SU-DHL-6 (cell line): ENCODE data around the gene REG3A.

Experiments
- H2AFZ ChIP-seq: fragments of 200-600 bp; sonication (generic); 2 replicates; pipeline ENCODE4 v1.6.1; 2014; ENCODE audit warnings: low read depth, mild to moderate bottlenecking, moderate library complexity, mixed read lengths, antibody characterized with exemption, low read length; ENCODE audit not compliant: severe bottlenecking
- H3F3A ChIP-seq: fragments of 200-600 bp; shearing (Covaris generic); 2 replicates; pipeline ENCODE4 v1.6.0; 2016; ENCODE audit warnings: antibody characterized with exemption, mild to moderate bottlenecking; ENCODE audit not compliant: insufficient read depth
- H3K27ac ChIP-seq: fragments of 200-600 bp; sonication (generic); 2 replicates; pipeline ENCODE4 v1.5.1; 2016; ENCODE audit warnings: low read depth, mild to moderate bottlenecking, low read length, moderate library complexity, mixed read lengths
- H3K27me3 ChIP-seq: fragments of 200-600 bp; sonication (generic), shearing (Covaris generic); 2 replicates; pipeline ENCODE4 v1.6.0; 2014; ENCODE audit warnings: mild to moderate bottlenecking, low read length
- H3K36me3 ChIP-seq: fragments of 200-600 bp; sonication (generic); 2 replicates; pipeline ENCODE4 v1.6.1; 2014; ENCODE audit warnings: mild to moderate bottlenecking, low read length, mixed read lengths
- H3K4me2 ChIP-seq: fragments of 300-600, 200-600 bp; shearing (Covaris generic), sonication (generic); 2 replicates; pipeline ENCODE4 v1.6.0; 2014; ENCODE audit warnings: low read length, low read depth, mild to moderate bottlenecking; ENCODE audit not compliant: poor library complexity, severe bottlenecking
- H3K4me3 ChIP-seq: fragments of 200-600 bp; sonication (generic); 2 replicates; pipeline ENCODE4 v1.5.1; 2014; ENCODE audit warnings: antibody characterized with exemption, low read length, mild to moderate bottlenecking, mixed read lengths; ENCODE audit not compliant: insufficient read depth, poor library complexity, severe bottlenecking
- H3K79me2 ChIP-seq: fragments of 200-600 bp; sonication (generic); 2 replicates; pipeline ENCODE4 v1.6.1; 2014; ENCODE audit warnings: mild to moderate bottlenecking, low read length, moderate library complexity; ENCODE audit not compliant: insufficient read depth
- H3K9ac ChIP-seq: fragments of 200-600 bp; sonication (generic); 2 replicates; pipeline ENCODE4 v1.7.0; 2014; ENCODE audit warnings: mild to moderate bottlenecking, low read length
- H3K9me2 ChIP-seq: fragments of 200-600 bp; sonication (generic); replicated peaks from 2 replicates; pipeline ENCODE4 v1.6.1; 2014; ENCODE audit warnings: low read length; ENCODE audit not compliant: insufficient read depth
- H3K9me3 ChIP-seq: fragments of 200-600 bp; sonication (generic); 2 replicates; pipeline ENCODE4 v1.6.1; 2014; ENCODE audit warnings: low read length, mixed read lengths; ENCODE audit not compliant: insufficient read depth
- H4K20me1 ChIP-seq: fragments of 200-600 bp; sonication (generic); 2 replicates; pipeline ENCODE4 v1.6.1; 2014; ENCODE audit warnings: low read depth, mild to moderate bottlenecking, antibody characterized with exemption, low read length, moderate library complexity, mixed read lengths
- CTCF ChIP-seq: fragments of 200-600 bp; sonication (generic); IDR thresholded peaks from one replicate; pipeline ENCODE4 v1.5.1; 2017; ENCODE audit warnings: antibody characterized with exemption, mild to moderate bottlenecking, low read length, moderate library complexity; ENCODE audit not compliant: insufficient read depth, poor library complexity, severe bottlenecking
- EZH2phosphoT487 ChIP-seq: fragments of 200-600 bp; sonication (generic), shearing (Covaris generic); conservative IDR thresholded peaks from 2 replicates; pipeline ENCODE4 v1.6.1; 2018; ENCODE audit warnings: mild to moderate bottlenecking, antibody characterized with exemption, low read length, moderate library complexity, mixed read lengths

The REG3A gene

GRCh38 chr2:79155826-79156476, 3.6 kb downstream of the REG3A start:
- Histone ChIP-seq H3K9me3 (no peaks in the 10 kb centered on the region), H3K4me2 (no peak overlapping the region), H4K20me1 (no peaks in the 10 kb centered on the region), H3K27ac (no peak overlapping the region), H3F3A (no peaks in the 10 kb centered on the region), H3K79me2 (no peaks in the 10 kb centered on the region), H3K9me2 (no peaks in the 10 kb centered on the region), H3K9ac (no peak overlapping the region), H3K4me3 (no peak overlapping the region), H3K27me3 (no peaks in the 10 kb centered on the region), H3K36me3 (no peaks in the 10 kb centered on the region), H2AFZ (no peak overlapping the region)
- TF ChIP-seq EZH2phosphoT487 (no peak), CTCF (no peak)

- Histone ChIP-seq H4K20me1 (no peaks in the 10 kb centered on the region), H3K4me3 (no peak overlapping the region), H3K36me3 (no peaks in the 10 kb centered on the region), H3K27ac (no peak overlapping the region), H3K79me2 (no peaks in the 10 kb centered on the region), H3K27me3 (no peaks in the 10 kb centered on the region), H3K4me2 (no peak overlapping the region), H2AFZ (no peak overlapping the region), H3K9me3 (no peaks in the 10 kb centered on the region), H3K9ac (no peak overlapping the region), H3K9me2 (no peaks in the 10 kb centered on the region), H3F3A (no peaks in the 10 kb centered on the region)
- TF ChIP-seq CTCF: no peak
- no peak for TF ChIP-seq EZH2phosphoT487
Measured at GRCh38 chr2:79139423-79139822, 20.1 kb downstream of the REG3A start.

- Histone ChIP-seq H3K9me3 (no peaks in the 10 kb centered on the region), H3K36me3 (no peaks in the 10 kb centered on the region), H3K9ac (no peak overlapping the region), H3K4me2 (no peak overlapping the region), H2AFZ (no peak overlapping the region), H3K4me3 (no peak overlapping the region), H3K79me2 (no peaks in the 10 kb centered on the region), H3K27me3 (no peaks in the 10 kb centered on the region), H3K27ac (no peak overlapping the region), H4K20me1 (no peaks in the 10 kb centered on the region), H3K9me2 (no peaks in the 10 kb centered on the region), H3F3A (no peaks in the 10 kb centered on the region)
- TF ChIP-seq CTCF (no peak), EZH2phosphoT487 (no peak)
Measured at GRCh38 chr2:79138385-79138784, 21.2 kb downstream of the REG3A start.
